Nephron (organoid): ENCODE data around the gene ATP8A2.
"Not testable (repeated sequence)": the region's sequence is repeated elsewhere in the genome, so short reads cannot be mapped to it uniquely, and the experiment has no call there.

Experiments
- H3K27ac Mint-ChIP-seq, 3 experiments: 2 replicates each; pipeline ENCODE4 v1.8.0; 2020; ENCODE audit warnings: mixed read lengths in 3 of 3, mild to moderate bottlenecking in 2 of 3, moderate library complexity in 1 of 3
- H3K27me3 Mint-ChIP-seq: 2 replicates; pipeline ENCODE4 v1.8.0; 2021; ENCODE audit warnings: low read depth, mild to moderate bottlenecking, moderate library complexity, mixed read lengths
- H3K36me3 Mint-ChIP-seq: 2 replicates; pipeline ENCODE4 v1.8.0; 2020; ENCODE audit warnings: low read depth, mixed read lengths
- H3K4me1 Mint-ChIP-seq: 2 replicates; pipeline ENCODE4 v1.8.0; 2020; ENCODE audit warnings: mixed read lengths
- H3K4me3 Mint-ChIP-seq, 3 experiments: 2 replicates each; pipeline ENCODE4 v1.8.0; 2020; ENCODE audit warnings: mild to moderate bottlenecking in 3 of 3, mixed read lengths in 3 of 3, moderate library complexity in 2 of 3
- H3K9me3 Mint-ChIP-seq: 2 replicates; pipeline ENCODE4 v1.8.0; 2020; ENCODE audit warnings: mixed read lengths
- TF ChIP-seq, protein P1 (sequence below), 3 experiments: fragments of 200-600 bp; sonication (generic); IDR thresholded peaks; one replicate each; pipeline ENCODE4 v1.5.0; 2021; ENCODE audit warnings: antibody characterized with exemption in 3 of 3; ENCODE audit not compliant: unreplicated experiment in 3 of 3

Gene ATP8A2

DNA sequence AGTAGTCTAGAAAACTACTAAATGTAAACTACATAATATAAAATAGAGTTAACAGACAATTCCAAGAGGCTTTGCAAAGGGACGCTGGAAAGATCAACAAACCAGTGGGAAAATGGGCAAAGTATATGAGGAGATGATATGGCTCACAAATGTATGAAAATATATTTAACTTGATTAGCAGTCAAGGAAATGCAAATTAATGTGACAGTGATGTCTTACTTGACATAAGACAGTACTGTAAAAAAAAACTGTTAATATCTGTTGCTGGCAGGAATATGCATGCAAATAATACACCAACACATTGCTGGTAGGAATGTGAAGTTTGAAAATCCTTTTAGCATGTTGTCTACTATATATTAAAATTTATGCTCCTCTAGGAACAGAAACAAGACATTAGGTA is 136.1 kb downstream of the ATP8A2 start:
- Mint-ChIP-seq H3K4me1 (no peaks in the 10 kb centered on the region), H3K4me3 (no peak overlapping the region), H3K27ac (no peak overlapping the region), H3K9me3 (peaks cover 15% of the 10 kb centered on the region), H3K27me3 (no peaks in the 10 kb centered on the region), H3K36me3 (no peaks in the 10 kb centered on the region)
- TF ChIP-seq, protein P1, sequence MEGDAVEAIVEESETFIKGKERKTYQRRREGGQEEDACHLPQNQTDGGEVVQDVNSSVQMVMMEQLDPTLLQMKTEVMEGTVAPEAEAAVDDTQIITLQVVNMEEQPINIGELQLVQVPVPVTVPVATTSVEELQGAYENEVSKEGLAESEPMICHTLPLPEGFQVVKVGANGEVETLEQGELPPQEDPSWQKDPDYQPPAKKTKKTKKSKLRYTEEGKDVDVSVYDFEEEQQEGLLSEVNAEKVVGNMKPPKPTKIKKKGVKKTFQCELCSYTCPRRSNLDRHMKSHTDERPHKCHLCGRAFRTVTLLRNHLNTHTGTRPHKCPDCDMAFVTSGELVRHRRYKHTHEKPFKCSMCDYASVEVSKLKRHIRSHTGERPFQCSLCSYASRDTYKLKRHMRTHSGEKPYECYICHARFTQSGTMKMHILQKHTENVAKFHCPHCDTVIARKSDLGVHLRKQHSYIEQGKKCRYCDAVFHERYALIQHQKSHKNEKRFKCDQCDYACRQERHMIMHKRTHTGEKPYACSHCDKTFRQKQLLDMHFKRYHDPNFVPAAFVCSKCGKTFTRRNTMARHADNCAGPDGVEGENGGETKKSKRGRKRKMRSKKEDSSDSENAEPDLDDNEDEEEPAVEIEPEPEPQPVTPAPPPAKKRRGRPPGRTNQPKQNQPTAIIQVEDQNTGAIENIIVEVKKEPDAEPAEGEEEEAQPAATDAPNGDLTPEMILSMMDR (IDR thresholded peaks at IDR 0.05; ENCODE audit: unreplicated experiment in 3 of 3), result no peak

DNA sequence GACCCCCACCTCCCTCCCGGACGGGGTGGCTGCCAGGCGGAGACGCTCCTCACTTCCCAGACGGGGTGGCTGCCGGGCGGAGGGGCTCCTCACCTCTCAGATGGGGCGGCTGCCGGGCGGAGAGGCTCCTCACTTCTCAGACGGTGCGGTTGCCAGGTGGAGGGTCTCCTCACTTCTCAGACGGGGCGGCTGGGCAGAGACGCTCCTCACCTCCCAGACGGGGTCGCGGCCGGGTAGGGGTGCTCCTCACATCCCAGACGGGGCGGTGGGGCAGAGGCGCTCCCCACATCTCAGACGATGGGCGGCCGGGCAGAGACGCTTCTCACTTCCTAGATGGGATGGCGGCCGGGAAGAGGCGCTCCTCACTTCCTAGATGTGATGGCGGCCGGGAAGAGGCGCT is 141.3 kb downstream of the ATP8A2 start:
- peaks cover 31% of the 10 kb centered on the region for H3K9me3 Mint-ChIP-seq
- H3K36me3 Mint-ChIP-seq, H3K27me3 Mint-ChIP-seq, H3K27ac Mint-ChIP-seq, H3K4me3 Mint-ChIP-seq, H3K4me1 Mint-ChIP-seq: not testable (repeated sequence)

DNA sequence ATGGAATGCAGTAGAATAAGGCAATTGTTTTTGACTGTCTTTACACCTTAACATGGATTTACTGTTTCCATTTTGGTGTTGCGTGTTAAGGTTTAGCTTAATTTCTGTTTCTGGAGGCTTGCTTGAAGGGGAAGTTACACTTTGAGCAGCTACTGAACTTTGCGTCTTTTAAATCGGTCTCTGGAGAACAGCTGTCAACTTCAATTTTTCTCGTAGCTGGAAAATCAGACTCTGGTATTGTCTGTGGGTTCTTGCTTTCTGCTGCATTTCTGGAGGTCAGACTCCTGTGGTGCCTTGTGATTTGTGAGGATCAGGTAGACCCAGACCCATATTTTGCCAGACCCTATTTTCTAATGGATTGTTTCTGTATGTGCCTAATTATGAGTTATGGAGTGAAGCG is 146.7 kb downstream of the ATP8A2 start:
- Mint-ChIP-seq H3K9me3 (peaks cover 27% of the 10 kb centered on the region), H3K27me3 (peaks cover 9% of the 10 kb centered on the region)

DNA sequence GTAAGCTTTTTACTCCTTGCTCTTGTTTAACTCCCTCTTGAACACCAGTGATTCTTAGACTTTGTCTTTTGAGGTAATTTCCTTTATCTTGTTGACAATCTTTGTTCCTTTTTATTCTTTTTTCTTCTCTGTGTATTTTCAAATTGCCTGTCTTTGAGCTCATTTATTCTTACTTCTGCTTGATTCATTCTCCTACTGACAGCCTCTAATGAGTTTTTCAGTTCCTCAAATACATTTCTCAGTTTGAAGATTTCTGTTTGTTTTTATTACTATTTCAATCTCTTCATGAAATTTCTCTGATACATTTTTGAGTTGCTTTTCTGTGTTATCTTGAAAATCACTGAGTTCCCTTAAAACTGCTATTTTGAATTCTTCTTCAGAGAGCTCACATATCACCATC is 154.1 kb downstream of the ATP8A2 start:
- Mint-ChIP-seq H3K27ac (no peak overlapping the region), H3K9me3 (peaks cover 44% of the 10 kb centered on the region), H3K4me3 (no peak overlapping the region), H3K36me3 (no peaks in the 10 kb centered on the region), H3K27me3 (no peaks in the 10 kb centered on the region), H3K4me1 (no peaks in the 10 kb centered on the region)
- TF ChIP-seq, protein P1 (IDR thresholded peaks at IDR 0.05; ENCODE audit: unreplicated experiment in 3 of 3), result no peak

More for the DNA sequence above, 146.7 kb downstream of the ATP8A2 start:
- H3K4me1 Mint-ChIP-seq, result no peaks in the 10 kb centered on the region
- no peak overlapping the region for H3K4me3 Mint-ChIP-seq
- H3K36me3 Mint-ChIP-seq, result peaks cover 8% of the 10 kb centered on the region
- no peak overlapping the region for H3K27ac Mint-ChIP-seq
- TF ChIP-seq, protein P1 (IDR thresholded peaks at IDR 0.05; ENCODE audit: unreplicated experiment in 3 of 3), result no peak

DNA sequence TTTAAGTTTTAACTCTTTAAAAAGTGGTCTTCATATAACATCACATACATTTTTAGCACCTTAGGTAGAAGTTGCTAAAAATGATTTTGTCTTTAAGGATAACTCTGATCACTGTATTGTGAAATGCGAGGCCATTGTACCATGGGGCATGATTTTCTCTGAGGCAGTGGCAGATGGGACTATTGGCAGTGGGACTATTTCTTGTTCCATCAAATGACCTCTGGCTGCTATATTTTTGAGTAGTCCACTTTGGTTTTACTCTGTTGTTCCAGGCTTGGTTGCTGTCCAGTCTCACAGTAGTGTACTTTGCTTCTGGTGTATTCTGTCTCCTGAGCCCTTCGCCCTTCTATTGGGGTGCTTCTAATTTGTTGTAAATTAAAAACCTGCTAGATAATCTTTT is 156.5 kb downstream of the ATP8A2 start:
- TF ChIP-seq, protein P1 (IDR thresholded peaks at IDR 0.05; ENCODE audit: unreplicated experiment in 3 of 3), result no peak
- Mint-ChIP-seq H3K36me3 (no peaks in the 10 kb centered on the region), H3K9me3 (peaks cover 34% of the 10 kb centered on the region), H3K4me1 (no peaks in the 10 kb centered on the region), H3K27ac (no peak overlapping the region), H3K27me3 (no peaks in the 10 kb centered on the region), H3K4me3 (no peak overlapping the region)

DNA sequence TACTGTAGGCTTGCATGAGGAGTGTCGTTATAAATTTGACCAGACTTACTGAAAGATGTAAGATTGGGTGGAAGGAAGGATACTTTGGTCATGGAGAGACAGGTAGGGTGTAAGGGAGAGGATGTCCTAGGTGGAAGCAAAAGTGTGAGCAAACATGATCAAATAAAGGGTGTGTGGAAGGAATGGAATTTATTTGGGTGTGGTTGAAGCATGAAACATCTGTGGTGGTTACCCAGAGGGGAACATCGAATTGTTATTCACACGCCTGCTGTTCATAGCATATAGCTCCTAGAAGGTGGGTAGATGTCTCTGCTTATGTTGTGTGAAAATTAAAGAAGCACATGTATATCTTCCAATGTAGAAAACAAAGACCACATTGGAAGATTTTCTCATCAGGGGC is 157.7 kb downstream of the ATP8A2 start:
- H3K4me3 Mint-ChIP-seq, result no peak overlapping the region
- TF ChIP-seq, protein P1 (IDR thresholded peaks at IDR 0.05; ENCODE audit: unreplicated experiment in 3 of 3), result no peak
- no peaks in the 10 kb centered on the region for H3K4me1 Mint-ChIP-seq

More for the DNA sequence above, 157.7 kb downstream of the ATP8A2 start:
- Mint-ChIP-seq H3K9me3 (peaks cover 24% of the 10 kb centered on the region), H3K27me3 (no peaks in the 10 kb centered on the region), H3K27ac (no peak overlapping the region), H3K36me3 (no peaks in the 10 kb centered on the region)
